Kidney glomerular epithelial cell (primary cell): ENCODE results near the gene TP73.

Experiments
- DNase-seq: peaks from one replicate; lab custom pipeline; 2025; lab: John Stamatoyannopoulos, UW

TP73 gene

GRCh38 chr1:3729594-3730542 is 77.6 kb downstream of the TP73 start:
- no peak for DNase-seq

GRCh38 chr1:3730543-3731247 is 78.4 kb downstream of the TP73 start:
- no peak for DNase-seq

GRCh38 chr1:3731583-3732433 is 79.5 kb downstream of the TP73 start:
- no peak for DNase-seq

- DNase-seq = no peak
Measured at GRCh38 chr1:3732434-3733093, 80.2 kb downstream of the TP73 start.

- DNase-seq = no peak
Measured at GRCh38 chr1:3733094-3733882, 81.0 kb downstream of the TP73 start.

- DNase-seq = no peak
Measured at GRCh38 chr1:3733883-3734589, 81.7 kb downstream of the TP73 start.

GRCh38 chr1:3734602-3735001 is 82.3 kb downstream of the TP73 start:
- no peak for DNase-seq

- no peak for DNase-seq
Measured at GRCh38 chr1:3735027-3735681, 82.8 kb downstream of the TP73 start.

- DNase-seq = no peak
Measured at GRCh38 chr1:3735688-3736087, 83.4 kb downstream of the TP73 start.

- DNase-seq = no peak
Measured at GRCh38 chr1:3736131-3736561, 83.8 kb downstream of the TP73 start.

GRCh38 chr1:3736708-3737107 is 84.4 kb downstream of the TP73 start:
- DNase-seq = no peak

GRCh38 chr1:3738943-3739342 is 86.6 kb downstream of the TP73 start:
- no peak for DNase-seq

GRCh38 chr1:3740042-3740441 is 87.7 kb downstream of the TP73 start:
- no peak for DNase-seq

GRCh38 chr1:3740752-3741151 is 88.4 kb downstream of the TP73 start:
- DNase-seq = no peak

GRCh38 chr1:3741566-3742438 is 89.5 kb downstream of the TP73 start:
- DNase-seq = no peak

GRCh38 chr1:3742439-3743298 is 90.4 kb downstream of the TP73 start:
- DNase-seq = no peak

- no peak for DNase-seq
Measured at GRCh38 chr1:3743421-3743820, 91.1 kb downstream of the TP73 start.

GRCh38 chr1:3743826-3744225 is 91.5 kb downstream of the TP73 start:
- no peak for DNase-seq
